DMS53 (cell line): Measurements from ENCODE around the gene GLT8D2.
"Not testable (repeated sequence)": the region's sequence is repeated elsewhere in the genome, so short reads cannot be mapped to it uniquely, and the experiment has no call there.

Source experiments
- DNase-seq: peaks from one replicate; lab custom pipeline; 2025; lab: John Stamatoyannopoulos, UW

Gene GLT8D2

GRCh38 chr12:104050436-104050835 lies 449 bp upstream of the GLT8D2 start:
- DNase-seq: no peak

GRCh38 chr12:104049278-104049902 lies 597 bp downstream of the GLT8D2 start:
- DNase-seq: no peak

- DNase-seq: no peak
Measured at GRCh38 chr12:104048811-104049210, 1.2 kb downstream of the GLT8D2 start.

GRCh38 chr12:104048162-104048561 lies 1.8 kb downstream of the GLT8D2 start:
- no peak for DNase-seq

GRCh38 chr12:104046306-104046705 lies 3.7 kb downstream of the GLT8D2 start:
- DNase-seq: no peak

- no peak for DNase-seq
Measured at GRCh38 chr12:104044158-104044557, 5.8 kb downstream of the GLT8D2 start.

- DNase-seq: no peak
Measured at GRCh38 chr12:104042580-104042979, 7.4 kb downstream of the GLT8D2 start.

GRCh38 chr12:104039769-104040168 lies 10.2 kb downstream of the GLT8D2 start:
- not testable (repeated sequence) for DNase-seq

- DNase-seq: not testable (repeated sequence)
Measured at GRCh38 chr12:104036143-104036542, 13.8 kb downstream of the GLT8D2 start.

- DNase-seq: not testable (repeated sequence)
Measured at GRCh38 chr12:104030596-104030995, 19.4 kb downstream of the GLT8D2 start.

- no peak for DNase-seq
Measured at GRCh38 chr12:104026841-104027599, 23.0 kb downstream of the GLT8D2 start.

- no peak for DNase-seq
Measured at GRCh38 chr12:104025771-104026170, 24.2 kb downstream of the GLT8D2 start.

- no peak for DNase-seq
Measured at GRCh38 chr12:104024348-104024747, 25.6 kb downstream of the GLT8D2 start.

- DNase-seq: no peak
Measured at GRCh38 chr12:104023710-104024109, 26.3 kb downstream of the GLT8D2 start.

GRCh38 chr12:104022786-104023185 lies 27.2 kb downstream of the GLT8D2 start:
- no peak for DNase-seq

GRCh38 chr12:104021862-104022261 lies 28.1 kb downstream of the GLT8D2 start:
- not testable (repeated sequence) for DNase-seq

- no peak for DNase-seq
Measured at GRCh38 chr12:104012331-104012730, 37.7 kb downstream of the GLT8D2 start.

GRCh38 chr12:104011253-104011652 lies 38.7 kb downstream of the GLT8D2 start:
- DNase-seq: peak; percentile 17

GRCh38 chr12:104010606-104011169 lies 39.3 kb downstream of the GLT8D2 start:
- no peak for DNase-seq

GRCh38 chr12:104010121-104010520 lies 39.9 kb downstream of the GLT8D2 start:
- DNase-seq: no peak

- no peak for DNase-seq
Measured at GRCh38 chr12:104006929-104007328, 43.1 kb downstream of the GLT8D2 start.

GRCh38 chr12:104003596-104003995 lies 46.4 kb downstream of the GLT8D2 start:
- no peak for DNase-seq

- DNase-seq: no peak
Measured at GRCh38 chr12:104002686-104003085, 47.3 kb downstream of the GLT8D2 start.
